Measurements from ENCODE around the gene CFDP1. TPM values are rescaled to one million over a fixed set of nuclear protein-coding genes. Genes with fewer than 3 reads are reported as not detected.
A peak's percentile ranks its signal among the peaks of the same experiment; 100 is the strongest.

Gene CFDP1
- total RNA-seq, 2 donors from 2014 or later = 88.7 to 117 TPM

DNA sequence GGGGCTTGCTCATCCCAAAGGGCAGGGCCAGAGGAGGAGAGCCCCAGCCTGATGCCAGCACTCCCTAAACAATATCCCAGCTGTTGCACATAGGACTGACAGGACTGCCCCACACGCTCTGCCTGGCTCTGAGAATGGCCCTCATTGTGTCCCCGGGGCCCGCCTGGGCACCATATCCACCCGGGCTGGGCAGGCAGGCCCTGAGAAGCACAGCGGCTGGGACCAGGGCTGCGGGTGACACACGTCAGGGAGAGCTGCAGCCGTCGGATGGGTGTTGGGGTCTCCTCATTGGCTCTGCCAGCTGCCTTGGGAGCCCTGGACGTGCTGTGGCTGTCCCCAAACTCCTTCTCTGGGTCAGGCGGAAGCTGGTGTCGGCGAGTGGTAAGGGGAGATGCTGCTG lies 186.1 kb downstream of the CFDP1 start:
- no peaks in the 10 kb centered on the region for H3K36me3 ChIP-seq (ENCODE audit: control insufficient read depth, insufficient read depth, low read length)
- peaks cover 12% of the 10 kb centered on the region for H3K4me1 ChIP-seq (ENCODE audit: control insufficient read depth, insufficient read depth, low read length)
- H3K9me3 Mint-ChIP-seq = no peaks in the 10 kb centered on the region
- H3K9ac ChIP-seq (ENCODE audit: extremely low read depth, low read length, poor library complexity, severe bottlenecking) = no peak overlapping the region
- H3K4me1 Mint-ChIP-seq = peaks cover 25% of the 10 kb centered on the region
- H3K27ac Mint-ChIP-seq = peak overlapping the region; percentile 89
- no peaks in the 10 kb centered on the region for H3K9me3 ChIP-seq (ENCODE audit: control insufficient read depth, low read length)
- DNase-seq = no peak
- H3K27me3 ChIP-seq (ENCODE audit: control insufficient read depth, insufficient read depth, low read length, poor library complexity, severe bottlenecking) = no peaks in the 10 kb centered on the region
- no peak overlapping the region for H3K4me3 Mint-ChIP-seq
- WGBS, 2 experiments (ENCODE audit: insufficient coverage in 1 of 2, insufficient read length in 1 of 2) = 92 to 94% methylated on average over 8 to 13 of the region's 13 CpGs
- H3K36me3 Mint-ChIP-seq (ENCODE audit: low read depth) = peaks cover 14% of the 10 kb centered on the region
- no peak overlapping the region for H3K4me3 ChIP-seq (ENCODE audit: low read length)
- TF ChIP-seq, protein P1, sequence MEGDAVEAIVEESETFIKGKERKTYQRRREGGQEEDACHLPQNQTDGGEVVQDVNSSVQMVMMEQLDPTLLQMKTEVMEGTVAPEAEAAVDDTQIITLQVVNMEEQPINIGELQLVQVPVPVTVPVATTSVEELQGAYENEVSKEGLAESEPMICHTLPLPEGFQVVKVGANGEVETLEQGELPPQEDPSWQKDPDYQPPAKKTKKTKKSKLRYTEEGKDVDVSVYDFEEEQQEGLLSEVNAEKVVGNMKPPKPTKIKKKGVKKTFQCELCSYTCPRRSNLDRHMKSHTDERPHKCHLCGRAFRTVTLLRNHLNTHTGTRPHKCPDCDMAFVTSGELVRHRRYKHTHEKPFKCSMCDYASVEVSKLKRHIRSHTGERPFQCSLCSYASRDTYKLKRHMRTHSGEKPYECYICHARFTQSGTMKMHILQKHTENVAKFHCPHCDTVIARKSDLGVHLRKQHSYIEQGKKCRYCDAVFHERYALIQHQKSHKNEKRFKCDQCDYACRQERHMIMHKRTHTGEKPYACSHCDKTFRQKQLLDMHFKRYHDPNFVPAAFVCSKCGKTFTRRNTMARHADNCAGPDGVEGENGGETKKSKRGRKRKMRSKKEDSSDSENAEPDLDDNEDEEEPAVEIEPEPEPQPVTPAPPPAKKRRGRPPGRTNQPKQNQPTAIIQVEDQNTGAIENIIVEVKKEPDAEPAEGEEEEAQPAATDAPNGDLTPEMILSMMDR (conservative IDR thresholded peaks at IDR 0.05) = no peak
- H3K27ac ChIP-seq (ENCODE audit: low read depth, low read length) = no peak overlapping the region
- no peaks in the 10 kb centered on the region for H3K27me3 Mint-ChIP-seq (ENCODE audit: insufficient read depth)

DNA sequence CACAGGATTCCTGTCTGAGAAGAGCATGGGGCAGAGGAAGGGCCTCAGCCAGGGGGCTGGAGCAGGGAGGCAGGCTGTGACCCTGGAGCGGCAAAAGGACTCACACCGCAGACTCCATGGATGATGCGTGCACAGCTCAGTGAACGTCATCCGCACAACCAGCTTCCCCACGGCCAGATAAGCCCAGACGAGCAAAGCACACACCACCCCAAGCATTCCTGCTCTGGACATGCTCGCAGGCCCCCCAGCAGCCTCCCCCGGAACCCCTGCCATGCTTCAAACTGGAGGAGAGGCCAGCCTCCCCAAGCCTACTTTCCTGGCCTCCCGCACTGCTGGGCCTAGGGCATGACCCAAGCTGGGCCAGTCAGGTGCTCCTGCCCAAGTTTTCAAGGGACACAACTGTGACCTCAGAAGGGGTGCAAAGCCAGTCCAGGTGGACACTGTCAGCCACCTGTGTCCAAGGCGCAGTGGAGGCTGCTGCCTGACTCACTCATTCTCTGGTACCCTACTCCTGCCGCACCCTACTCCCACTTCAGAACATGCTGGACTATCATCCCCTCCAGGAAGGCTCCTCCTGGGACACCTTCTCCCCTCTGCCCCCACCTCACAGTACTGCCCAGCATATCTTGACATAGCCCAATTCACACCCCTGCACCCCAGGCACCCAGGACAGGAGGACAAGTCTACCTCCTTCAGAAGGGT lies 186.6 kb downstream of the CFDP1 start:
- 86 to 91% methylated on average over 7 to 12 of the region's 12 CpGs for WGBS, 2 experiments (ENCODE audit: insufficient coverage in 1 of 2, insufficient read length in 1 of 2)
- H3K27ac Mint-ChIP-seq = peak overlapping the region; percentile 89
- peaks cover 25% of the 10 kb centered on the region for H3K4me1 Mint-ChIP-seq
- H3K27me3 Mint-ChIP-seq (ENCODE audit: insufficient read depth) = no peaks in the 10 kb centered on the region
- H3K36me3 Mint-ChIP-seq (ENCODE audit: low read depth) = peaks cover 18% of the 10 kb centered on the region
- TF ChIP-seq, protein P1 (conservative IDR thresholded peaks at IDR 0.05) = no peak
- Histone ChIP-seq H3K4me3 (ENCODE audit: low read length) (no peak overlapping the region), H3K4me1 (ENCODE audit: control insufficient read depth, insufficient read depth, low read length) (peaks cover 7% of the 10 kb centered on the region), H3K9me3 (ENCODE audit: control insufficient read depth, low read length) (no peaks in the 10 kb centered on the region), H3K27me3 (ENCODE audit: control insufficient read depth, insufficient read depth, low read length, poor library complexity, severe bottlenecking) (no peaks in the 10 kb centered on the region), H3K36me3 (ENCODE audit: control insufficient read depth, insufficient read depth, low read length) (no peaks in the 10 kb centered on the region), H3K9ac (ENCODE audit: extremely low read depth, low read length, poor library complexity, severe bottlenecking) (no peak overlapping the region), H3K27ac (ENCODE audit: low read depth, low read length) (peak overlapping the region; percentile 44)
- no peaks in the 10 kb centered on the region for H3K9me3 Mint-ChIP-seq
- no peak for DNase-seq
- H3K4me3 Mint-ChIP-seq = no peak overlapping the region

DNA sequence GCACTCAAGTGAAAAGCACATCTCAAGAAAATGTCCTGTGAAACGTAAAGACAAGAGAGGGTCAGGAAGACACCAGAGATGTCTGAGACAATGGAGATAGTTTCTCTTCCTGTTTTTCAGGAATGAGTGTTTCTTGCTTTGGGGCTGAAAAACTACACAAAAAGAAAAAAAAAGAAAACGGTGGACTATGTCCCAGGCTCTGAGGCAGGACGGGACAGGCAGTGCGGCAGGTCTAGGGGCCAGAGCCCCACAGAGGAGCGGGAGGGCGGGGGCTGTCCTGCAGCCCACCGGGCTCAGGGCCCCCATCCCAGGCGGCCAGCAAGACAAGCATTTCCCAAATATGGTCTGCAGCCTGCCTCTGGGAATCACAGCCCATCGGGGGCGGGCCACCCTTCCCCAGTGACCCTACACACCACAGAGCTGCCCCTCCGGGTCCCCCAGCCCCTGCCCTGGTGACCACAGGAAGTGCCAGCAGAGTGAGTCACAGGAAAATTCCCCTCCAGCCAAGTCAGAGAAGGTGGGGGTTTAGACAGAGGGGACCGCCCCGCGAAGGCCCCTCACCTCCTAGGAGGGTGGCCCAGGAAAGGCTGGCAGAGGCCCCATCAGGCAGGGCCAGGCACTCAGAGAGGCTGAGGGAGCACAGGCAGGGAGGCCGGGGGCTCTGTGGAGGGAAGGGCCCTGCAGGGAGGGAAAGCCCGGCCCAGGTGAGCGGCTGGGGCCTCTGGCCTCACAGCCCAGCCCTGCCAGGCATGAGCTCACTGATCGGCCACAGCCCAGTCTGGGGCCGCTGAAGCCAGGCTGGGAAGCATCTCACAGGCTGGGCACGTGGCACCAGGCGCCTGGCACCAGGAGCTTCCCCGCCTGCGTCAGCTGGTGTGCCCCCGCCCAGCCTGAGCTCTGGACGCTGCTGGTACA lies 188.2 kb downstream of the CFDP1 start:
- Mint-ChIP-seq H3K9me3 (no peaks in the 10 kb centered on the region), H3K4me3 (no peak overlapping the region), H3K27ac (peak overlapping the region; percentile 90), H3K27me3 (ENCODE audit: insufficient read depth) (no peaks in the 10 kb centered on the region), H3K4me1 (peaks cover 25% of the 10 kb centered on the region), H3K36me3 (ENCODE audit: low read depth) (peaks cover 34% of the 10 kb centered on the region)
- Histone ChIP-seq H3K36me3 (ENCODE audit: control insufficient read depth, insufficient read depth, low read length) (peaks cover 6% of the 10 kb centered on the region), H3K4me1 (ENCODE audit: control insufficient read depth, insufficient read depth, low read length) (peaks cover 7% of the 10 kb centered on the region), H3K9ac (ENCODE audit: extremely low read depth, low read length, poor library complexity, severe bottlenecking) (peak overlapping the region; percentile 25), H3K9me3 (ENCODE audit: control insufficient read depth, low read length) (no peaks in the 10 kb centered on the region), H3K4me3 (ENCODE audit: low read length) (no peak overlapping the region), H3K27ac (ENCODE audit: low read depth, low read length) (peak overlapping the region; percentile 80), H3K27me3 (ENCODE audit: control insufficient read depth, insufficient read depth, low read length, poor library complexity, severe bottlenecking) (no peaks in the 10 kb centered on the region)
- 60 to 65% methylated on average over 11 to 25 of the region's 25 CpGs for WGBS, 2 experiments (ENCODE audit: insufficient coverage in 1 of 2, insufficient read length in 1 of 2)
- TF ChIP-seq, protein P1 (conservative IDR thresholded peaks at IDR 0.05) = no peak
- peak; percentile 95 for DNase-seq

All from endodermal cell (in vitro differentiated cells).